GM12878 (cell line): ENCODE results near the gene C12orf43. TPM values are rescaled to one million over a fixed set of nuclear protein-coding genes. Genes with fewer than 3 reads are reported as not detected.

ENCODE experiments used
- ATAC-seq: fragments of 200-7000 bp; cut with Tn5 transposase; 3 replicates; pipeline ENCODE4 v1.9.1; 2020; ENCODE audit warnings: mild to moderate bottlenecking, moderate library complexity
- BruUV-seq: library from RNA; stranded (reverse); fragments of 400-500 nt; replicated peaks from 2 replicates; lab custom pipeline; 2021; lab: Mats Ljungman, UMichigan
- CTCF ChIA-PET: fragments of 300-600 bp; sonication (Branson Sonifier 250); formaldehyde crosslinking; extraction: SDS; loops from one replicate; lab custom pipeline; 2021; ENCODE audit warnings: inconsistent platforms; lab: Yijun Ruan, JAX
- POLR2A ChIA-PET: fragments of 350-600 bp; formaldehyde crosslinking; extraction: SDS; loops from one replicate; lab custom pipeline; 2021; ENCODE audit warnings: inconsistent platforms; lab: Charles Lee
- RAD21 ChIA-PET: fragments of 300-600 bp; sonication (Branson Sonifier 250); formaldehyde crosslinking; loops from one replicate; lab custom pipeline; 2023; ENCODE audit warnings: antibody characterized with exemption; ENCODE audit not compliant: unreplicated experiment; lab: Charles Lee
- SMC1A ChIA-PET: fragments of 300-600 bp; sonication (Branson Sonifier 250); formaldehyde crosslinking; loops from one replicate; lab custom pipeline; 2023; ENCODE audit not compliant: unreplicated experiment, uncharacterized antibody; lab: Charles Lee
- DNase-seq: peaks from one replicate; pipeline ENCODE4 v3.0.0-alpha.2; 2011; ENCODE audit warnings: low read depth, low spot score
- FAIRE-seq: peaks from 3 replicates; lab custom pipeline; 2011; peaks lifted over from hg19 to GRCh38; lab: Jason Lieb, UNC
- H2AFZ ChIP-seq: 2 replicates; pipeline ENCODE4 v1.6.0; 2011; ENCODE audit warnings: low read depth, low read length, control low read depth; ENCODE audit not compliant: control insufficient read depth
- H3K27ac ChIP-seq: 2 replicates; pipeline ENCODE4 v1.5.1; 2011; ENCODE audit warnings: control low read depth; ENCODE audit not compliant: control insufficient read depth, insufficient read depth
- H3K27me3 ChIP-seq, 2 experiments: replicated peaks in 1 of 2; 2 replicates each; pipeline versions ENCODE4 v1.6.0 to v1.6.1; 2011; ENCODE audit warnings: low read length in 1 of 2; ENCODE audit not compliant: control insufficient read depth in 2 of 2, insufficient read depth in 2 of 2
- H3K36me3 ChIP-seq, 2 experiments: 2 replicates each; pipeline ENCODE4 v1.5.1; 2011; ENCODE audit warnings: low read length in 1 of 2; ENCODE audit not compliant: control insufficient read depth in 2 of 2, insufficient read depth in 2 of 2
- H3K4me1 ChIP-seq: 2 replicates; pipeline ENCODE4 v1.6.1; 2011; ENCODE audit warnings: mild to moderate bottlenecking, low read length, moderate library complexity, mixed read lengths; ENCODE audit not compliant: control insufficient read depth, insufficient read depth
- H3K4me2 ChIP-seq: 2 replicates; pipeline ENCODE4 v1.6.0; 2011; ENCODE audit warnings: control low read depth; ENCODE audit not compliant: control insufficient read depth, insufficient read depth
- H3K4me3 ChIP-seq: fragments of 200-600 bp; sonication (generic); 2 replicates; pipeline ENCODE4 v1.5.1; 2016
- H3K79me2 ChIP-seq: 2 replicates; pipeline ENCODE4 v1.6.0; 2011; ENCODE audit warnings: low read length; ENCODE audit not compliant: control insufficient read depth, insufficient read depth
- H3K9ac ChIP-seq: 2 replicates; pipeline ENCODE4 v1.8.0; 2011; ENCODE audit warnings: low read length, control low read depth, mixed read lengths; ENCODE audit not compliant: control insufficient read depth, insufficient read depth
- H3K9me3 ChIP-seq: replicated peaks from 3 replicates; pipeline ENCODE4 v1.5.1; 2011; ENCODE audit warnings: mild to moderate bottlenecking, low read length; ENCODE audit not compliant: control insufficient read depth, insufficient read depth
- H4K20me1 ChIP-seq: 2 replicates; pipeline ENCODE4 v1.6.0; 2011; ENCODE audit not compliant: control insufficient read depth, insufficient read depth
- BMI1 ChIP-seq: fragments of 450-650 bp; IDR thresholded peaks from 2 replicates; pipeline ENCODE4 v1.6.1; 2016; ENCODE audit warnings: mild to moderate bottlenecking, moderate library complexity, borderline replicate concordance
- CREB1 ChIP-seq: IDR thresholded peaks from 2 replicates; pipeline ENCODE4 v1.6.1; 2012; ENCODE audit warnings: low read depth, mild to moderate bottlenecking, inconsistent platforms
- CUX1 ChIP-seq: IDR thresholded peaks from 2 replicates; pipeline ENCODE4 v1.6.1; 2012; ENCODE audit warnings: improper control_type of control experiment, low read depth, low read length; ENCODE audit not compliant: insufficient replicate concordance
- ETV6 ChIP-seq, 2 experiments: fragments of 450-650 bp in 1 of 2; IDR thresholded peaks in 1 of 2; conservative IDR thresholded peaks in 1 of 2; 2 replicates each; pipeline ENCODE4 v1.6.1; 2014; ENCODE audit warnings: antibody characterized with exemption in 1 of 2, borderline replicate concordance in 1 of 2, low read depth in 1 of 2, mild to moderate bottlenecking in 1 of 2, moderate library complexity in 1 of 2
- NKRF ChIP-seq: fragments of 450-650 bp; conservative IDR thresholded peaks from 2 replicates; pipeline ENCODE4 v1.6.1; 2017; ENCODE audit warnings: mild to moderate bottlenecking, moderate library complexity
- PML ChIP-seq: IDR thresholded peaks from 2 replicates; pipeline ENCODE4 v1.6.1; 2012; ENCODE audit warnings: low read length, inconsistent platforms
- RELA ChIP-seq: fragments of 450-650 bp; IDR thresholded peaks from 2 replicates; pipeline ENCODE4 v1.8.0; 2014; ENCODE audit warnings: borderline replicate concordance; ENCODE audit not compliant: partially characterized antibody
- STAT3 ChIP-seq: IDR thresholded peaks from 2 replicates; pipeline ENCODE4 v1.6.1; 2011; ENCODE audit warnings: low read depth, low read length, improper control_type of control experiment
- ZBED1 ChIP-seq: IDR thresholded peaks from 2 replicates; pipeline ENCODE4 v1.6.1; 2016; ENCODE audit warnings: borderline replicate concordance
- WGBS: methylation state at CpG from one replicate; pipeline ENCODE4 v1.1.6; 2016; ENCODE audit warnings: low lambda C conversion rate; ENCODE audit not compliant: insufficient replicate concordance, insufficient coverage; ENCODE audit errors: missing lambda C conversion rate; 5-methylcytosine and 5-hydroxymethylcytosine counted together
- in situ Hi-C: fragments of 300-500 bp; cut with MboI; formaldehyde crosslinking; loops from 9 replicates; pipeline ENCODE4 v1.14.3; 2018; ENCODE audit warnings: mixed read lengths
- intact Hi-C: fragments of 100-400 bp; cut with micrococcal nuclease; formaldehyde crosslinking; loops from one replicate; pipeline ENCODE4 v1.14.2; 2022; ENCODE audit not compliant: unreplicated experiment
- polyA plus RNA-seq, 11 experiments: library from polyadenylated mRNA; depleted of rRNA in 4 of 11; unstranded in 6 of 11; stranded (reverse) in 5 of 11; fragments of >200 nt; fragmentation: Nextera tagmentation in 4 of 11; fragmentation: Illumina TruSeq in 1 of 11; extraction: Ambion mirVana in 4 of 11; extraction: Trizol in 1 of 11; gene quantifications; 1 replicate in 1 of 11; 2 replicates in 10 of 11; pipeline versions ENCODE4 v1.2.1 to v1.2.3, GENCODE V29; 2011 to 2016; ENCODE audit warnings: inconsistent platforms in 2 of 11, missing spikeins in 2 of 11, low read depth in 1 of 11
- total RNA-seq, 4 experiments: library from RNA; depleted of rRNA in 3 of 4; stranded (reverse); fragments of >200 nt in 3 of 4; fragmentation: Illumina TruSeq in 1 of 4; extraction: Trizol in 1 of 4; gene quantifications; 2 replicates each; pipeline versions ENCODE4 v1.2.1 to v1.2.3, GENCODE V29; 2013 to 2021

The C12orf43 gene
- total and polyA plus RNA-seq, 10 of the 15 experiments (the other 5 are each of a cell fraction or from before 2014, with no cell fraction given) = 7.5 to 30.8 (median 21.3) TPM

- intact Hi-C loops = no loop called here
- H3K36me3 ChIP-seq = no peaks in the 10 kb centered on the region
- no peak overlapping the region for H3K4me3 ChIP-seq
- CTCF ChIA-PET = interaction anchor here (1.2 to 2.3 kb wide), 3 partner anchors 12 to 67 kb away, joined by 3 to 7 read pairs (median 3); no protein-coding TSS in a partner anchor
- ATAC-seq (no peak), DNase-seq (no peak)
- no peaks in the 10 kb centered on the region for H3K79me2 ChIP-seq
- H3K9me3 ChIP-seq = no peaks in the 10 kb centered on the region
- WGBS = 48% methylated on average over 11 of the region's 11 CpGs
- RAD21 ChIA-PET = no interaction called here
- no TSS peak for BruUV-seq
- no peak overlapping the region for H3K4me2 ChIP-seq
- H3K27ac ChIP-seq = no peak overlapping the region
- H3K27me3 ChIP-seq = no peaks in the 10 kb centered on the region
- no peak overlapping the region for H2AFZ ChIP-seq
- SMC1A ChIA-PET = interaction anchor here (1.3 to 1.5 kb wide), 2 partner anchors 9 to 63 kb away, joined by 3 to 6 read pairs; no protein-coding TSS in a partner anchor
- no peaks in the 10 kb centered on the region for H4K20me1 ChIP-seq
- in situ Hi-C loops = no loop called here
- POLR2A ChIA-PET = no interaction called here
- TF ChIP-seq ETV6 (conservative IDR thresholded peaks at IDR 0.05 in 1 of 2, IDR thresholded peaks at IDR 0.05 in 1 of 2; ENCODE audit: borderline replicate concordance in 1 of 2, low read depth in 1 of 2) = no peak
- TF ChIP-seq, all 136 proteins: peak for 0
- H3K9ac ChIP-seq = no peak overlapping the region
- FAIRE-seq = no peak
- no peaks in the 10 kb centered on the region for H3K4me1 ChIP-seq
Observed at GRCh38 chr12:120993496-120993895, 22.8 kb downstream of the C12orf43 start.

- BruUV-seq = no TSS peak
- RAD21 ChIA-PET = no interaction called here
- Histone ChIP-seq H3K36me3 (no peaks in the 10 kb centered on the region), H3K79me2 (no peaks in the 10 kb centered on the region), H3K4me3 (no peak overlapping the region), H2AFZ (no peak overlapping the region), H4K20me1 (no peaks in the 10 kb centered on the region), H3K27me3 (no peaks in the 10 kb centered on the region), H3K27ac (no peak overlapping the region), H3K9ac (no peak overlapping the region), H3K4me2 (no peak overlapping the region), H3K4me1 (no peaks in the 10 kb centered on the region), H3K9me3 (no peaks in the 10 kb centered on the region)
- SMC1A ChIA-PET = interaction anchor here (0.5 to 1.7 kb wide), 4 partner anchors 9 to 92 kb away, joined by 3 to 6 read pairs (median 4); no protein-coding TSS in a partner anchor
- DNase-seq (no peak), ATAC-seq (no peak), FAIRE-seq (no peak)
- 32% methylated on average over 1 of the region's 1 CpG for WGBS
- intact Hi-C loops (no loop called here), in situ Hi-C loops (no loop called here)
- POLR2A ChIA-PET = interaction anchor here (0.5 kb wide), 1 partner anchor 13 kb away, joined by 3 read pairs; no protein-coding TSS in a partner anchor
- CTCF ChIA-PET = interaction anchor here (0.9 to 2.3 kb wide), 5 partner anchors 12 to 410 kb away, joined by 3 to 7 read pairs (median 3); no protein-coding TSS in a partner anchor
- TF ChIP-seq BMI1 = no peak
- TF ChIP-seq ZBED1 = no peak
- no peak for TF ChIP-seq CUX1
- no peak for TF ChIP-seq PML
- TF ChIP-seq NKRF = no peak
- no peak for TF ChIP-seq STAT3
- no peak for TF ChIP-seq RELA
- TF ChIP-seq CREB1 = no peak
Observed at GRCh38 chr12:120992989-120993388, 23.3 kb downstream of the C12orf43 start.
